Measurements from ENCODE around the gene RAD9A.
"Not testable (repeated sequence)": the region's sequence is repeated elsewhere in the genome, so short reads cannot be mapped to it uniquely, and the experiment has no call there.

RAD9A gene

GRCh38 chr11:67410984-67411784 is 19.4 kb downstream of the RAD9A start:
- no peak for DNase-seq (ENCODE audit: low read depth)

- DNase-seq (ENCODE audit: low read depth) = no peak
These were observed 20.0 kb downstream of the RAD9A start for GRCh38 chr11:67411785-67412152.

- DNase-seq (ENCODE audit: low read depth) = no peak
These were observed 20.9 kb downstream of the RAD9A start for GRCh38 chr11:67412495-67413179.

- DNase-seq (ENCODE audit: low read depth) = no peak
These were observed 21.6 kb downstream of the RAD9A start for GRCh38 chr11:67413266-67413849.

GRCh38 chr11:67415501-67416304 is 23.9 kb downstream of the RAD9A start, which contains the start of gene CARNS1:
Gene CARNS1 (plus strand): TSS chr11:67415678. CDS start chr11:67416200, 522 bp downstream.
- DNase-seq (ENCODE audit: low read depth) = no peak

GRCh38 chr11:67416416-67417335 is 24.9 kb downstream of the RAD9A start:
- DNase-seq (ENCODE audit: low read depth) = peak; percentile 74

GRCh38 chr11:67417425-67417824 is 25.6 kb downstream of the RAD9A start:
- no peak for DNase-seq (ENCODE audit: low read depth)

GRCh38 chr11:67418476-67419281 is 26.9 kb downstream of the RAD9A start:
- no peak for DNase-seq (ENCODE audit: low read depth)

GRCh38 chr11:67419325-67420049 is 27.7 kb downstream of the RAD9A start:
- no peak for DNase-seq (ENCODE audit: low read depth)

- DNase-seq (ENCODE audit: low read depth) = no peak
These were observed 28.4 kb downstream of the RAD9A start for GRCh38 chr11:67420147-67420645.

- peak; percentile 98 for DNase-seq (ENCODE audit: low read depth)
These were observed 29.1 kb downstream of the RAD9A start for GRCh38 chr11:67420646-67421429.

GRCh38 chr11:67421430-67422031 is 29.7 kb downstream of the RAD9A start:
- DNase-seq (ENCODE audit: low read depth) = no peak

GRCh38 chr11:67422891-67423290 is 31.1 kb downstream of the RAD9A start:
- DNase-seq (ENCODE audit: low read depth) = no peak

- DNase-seq (ENCODE audit: low read depth) = no peak
These were observed 31.7 kb downstream of the RAD9A start for GRCh38 chr11:67423466-67423865.

- DNase-seq (ENCODE audit: low read depth) = no peak
These were observed 32.3 kb downstream of the RAD9A start for GRCh38 chr11:67423891-67424613.

- DNase-seq (ENCODE audit: low read depth) = not testable (repeated sequence)
These were observed 35.6 kb downstream of the RAD9A start for GRCh38 chr11:67427364-67427859.

Measured in activated T-cell treated with anti-CD3 and anti-CD28 coated beads for 1 hour (primary cell).